NCI-H1694 (cell line): ENCODE data around the gene CD9.
A peak's percentile ranks its signal among the peaks of the same experiment; 100 is the strongest.
"Not testable (repeated sequence)": the region's sequence is repeated elsewhere in the genome, so short reads cannot be mapped to it uniquely, and the experiment has no call there.

ENCODE experiments used
- DNase-seq: peaks from one replicate; lab custom pipeline; 2025; lab: John Stamatoyannopoulos, UW

The CD9 gene

DNA sequence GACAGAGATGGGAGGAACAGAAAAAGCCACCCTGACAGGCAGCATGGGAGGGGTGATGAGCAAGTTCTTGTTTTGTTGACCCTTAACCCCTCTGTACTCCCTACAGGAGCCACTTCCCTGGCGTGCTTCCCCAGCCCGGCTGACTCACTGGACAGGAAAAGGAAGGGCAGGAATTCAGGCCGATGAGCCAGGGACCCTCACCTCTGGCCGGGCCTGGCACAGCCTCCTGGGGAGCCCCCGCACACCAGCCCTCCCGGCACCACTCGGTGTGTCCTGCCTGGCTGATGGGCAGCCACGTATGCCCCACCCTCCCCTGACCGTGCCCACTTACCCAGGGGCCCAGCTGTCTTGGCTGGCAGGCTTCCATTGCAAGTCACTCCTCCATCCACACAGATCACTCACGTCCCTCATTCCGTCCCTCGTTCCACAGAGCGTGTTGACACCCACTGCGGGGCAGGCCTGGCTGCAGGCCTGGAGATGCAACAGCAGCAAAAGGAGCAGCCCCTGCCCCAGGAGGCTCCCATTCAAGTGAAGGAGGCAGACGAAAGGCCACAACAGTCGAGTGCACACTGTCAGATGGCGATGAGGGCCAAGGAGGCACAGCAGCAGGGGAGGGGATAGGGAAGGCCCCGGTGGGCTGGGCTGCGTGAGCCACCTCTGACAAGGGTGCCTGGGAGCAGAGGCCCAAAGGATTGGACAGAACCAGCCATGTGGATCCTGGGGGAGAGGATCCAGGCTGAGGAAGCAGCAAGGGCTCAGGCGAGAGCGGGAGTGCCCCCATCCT is 19.7 kb upstream of the CD9 start:
- DNase-seq, result no peak

DNA sequence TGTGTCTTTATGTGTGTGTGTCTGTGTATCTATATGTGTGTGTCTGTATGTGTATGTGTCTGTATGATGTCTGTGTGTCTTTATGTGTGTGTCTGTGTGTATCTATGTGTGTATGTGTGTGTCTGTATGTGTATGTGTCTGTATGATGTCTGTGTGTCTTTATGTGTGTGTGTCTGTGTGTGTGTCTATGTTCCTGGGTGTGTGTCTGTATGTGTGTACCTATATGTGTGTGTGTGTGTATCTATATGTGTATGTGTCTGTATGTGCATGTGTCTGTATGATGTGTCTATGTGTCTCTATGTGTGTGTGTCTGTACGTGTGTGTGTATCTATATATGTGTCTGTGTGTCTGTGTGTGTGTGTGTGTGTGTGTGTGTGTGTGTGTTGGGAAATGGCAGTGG is 19.0 kb upstream of the CD9 start:
- DNase-seq, result no peak

GRCh38 chr12:6181583-6182278 is 18.5 kb upstream of the CD9 start:
- DNase-seq, result no peak

- peak; percentile 90 for DNase-seq
These were observed 17.8 kb upstream of the CD9 start for GRCh38 chr12:6182279-6182898.

- DNase-seq, result peak; percentile 59
These were observed 16.3 kb upstream of the CD9 start for GRCh38 chr12:6183689-6184428.

DNA sequence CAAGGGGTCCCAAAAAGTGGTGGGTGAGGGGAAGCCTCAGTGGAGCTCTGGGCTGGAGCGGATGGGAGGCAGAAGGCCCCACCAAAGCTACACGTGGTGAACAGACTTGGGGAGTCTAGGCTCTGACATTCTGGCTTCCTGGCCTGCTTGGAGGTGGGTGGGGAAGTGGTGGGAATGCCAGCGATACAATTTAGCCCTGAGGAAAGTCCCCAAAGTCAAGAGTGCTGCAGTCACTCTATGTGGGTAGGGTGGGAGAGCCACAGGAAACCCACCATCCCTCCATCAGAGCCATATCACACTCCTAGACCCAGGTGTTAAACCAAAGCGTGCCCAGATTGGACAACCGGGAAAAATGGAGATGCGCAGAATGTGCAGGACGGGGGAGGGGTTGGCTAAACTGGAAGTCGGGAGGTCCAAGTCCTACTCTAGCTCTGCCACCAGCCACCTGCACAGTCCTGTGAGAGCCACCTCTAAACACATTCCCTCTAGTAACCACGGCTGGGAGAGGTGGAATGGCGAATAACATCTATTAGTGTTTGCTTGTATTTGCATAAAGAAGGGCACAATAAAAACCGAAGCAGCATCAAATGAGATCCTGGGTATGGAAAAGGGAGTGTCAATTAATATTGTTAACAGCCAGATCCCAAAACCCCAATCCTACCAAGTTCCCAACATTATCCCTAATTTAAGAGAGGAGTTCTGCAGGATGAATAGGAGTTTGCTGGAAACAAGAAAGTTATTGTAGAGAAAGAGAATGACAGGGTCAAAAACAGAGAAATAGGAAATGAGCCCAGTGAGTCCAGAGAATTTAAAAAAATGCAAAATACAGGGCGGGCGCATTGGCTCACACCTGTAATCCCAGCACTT is 14.0 kb upstream of the CD9 start:
- no peak for DNase-seq

DNA sequence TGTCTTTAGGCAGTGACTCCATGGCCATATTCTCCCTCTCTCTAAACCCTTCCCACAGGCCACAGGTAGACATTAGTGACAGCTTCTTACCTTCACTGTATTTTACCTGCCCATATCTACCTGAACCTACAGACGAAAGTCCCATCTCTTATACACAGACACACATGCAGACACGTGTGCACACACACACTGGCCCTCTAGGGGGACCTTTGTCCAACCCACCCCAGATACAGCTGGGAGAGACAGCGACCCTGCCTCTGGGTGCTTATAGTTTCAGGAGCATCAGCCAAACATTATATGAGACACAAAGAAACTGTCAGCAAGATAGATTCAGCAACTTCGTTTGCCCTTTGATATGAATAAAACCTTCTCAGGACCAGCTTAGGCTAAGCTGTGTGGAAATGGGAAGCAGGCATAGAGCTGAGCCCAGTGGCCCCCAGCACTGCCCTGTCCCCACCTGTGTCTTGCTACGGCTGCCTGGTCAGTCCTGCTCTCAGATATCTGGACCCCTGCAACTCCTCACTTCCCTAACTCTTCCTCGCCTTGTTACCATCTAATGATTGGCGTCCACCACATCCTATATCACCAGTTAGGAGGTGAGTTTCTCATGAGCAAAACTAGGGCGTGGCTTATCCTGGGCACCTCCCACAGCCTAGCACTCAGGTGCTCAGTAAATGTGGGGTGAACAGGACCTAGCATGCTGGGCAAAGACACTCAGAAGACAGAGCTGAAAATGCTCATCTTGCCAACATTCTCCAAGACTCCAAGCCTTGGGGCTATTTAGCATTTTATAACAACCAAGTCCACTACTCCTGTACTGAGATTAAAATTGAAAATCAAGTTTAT is 12.0 kb upstream of the CD9 start:
- no peak for DNase-seq

DNA sequence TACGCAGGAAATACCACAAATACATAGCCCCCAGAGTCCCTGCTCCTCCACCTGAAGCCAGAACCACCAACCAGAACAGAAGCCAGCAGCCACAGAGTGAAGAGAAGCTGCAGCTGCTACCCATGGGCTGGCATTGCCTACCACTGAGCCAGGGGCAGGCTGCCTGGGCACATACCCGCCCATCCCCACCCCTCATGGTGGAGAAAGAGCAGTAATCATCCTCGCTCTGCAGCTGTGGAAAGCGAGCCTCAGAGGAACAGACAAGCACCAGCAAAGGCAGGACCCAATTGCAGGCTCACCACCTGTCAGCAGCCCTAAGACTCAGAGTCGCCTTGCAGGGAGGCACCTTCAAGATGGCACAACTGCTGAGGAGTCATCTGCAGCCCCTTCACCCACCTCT is 11.2 kb upstream of the CD9 start:
- DNase-seq, result no peak

GRCh38 chr12:6189952-6190598 is 10.1 kb upstream of the CD9 start:
- DNase-seq, result not testable (repeated sequence)

DNA sequence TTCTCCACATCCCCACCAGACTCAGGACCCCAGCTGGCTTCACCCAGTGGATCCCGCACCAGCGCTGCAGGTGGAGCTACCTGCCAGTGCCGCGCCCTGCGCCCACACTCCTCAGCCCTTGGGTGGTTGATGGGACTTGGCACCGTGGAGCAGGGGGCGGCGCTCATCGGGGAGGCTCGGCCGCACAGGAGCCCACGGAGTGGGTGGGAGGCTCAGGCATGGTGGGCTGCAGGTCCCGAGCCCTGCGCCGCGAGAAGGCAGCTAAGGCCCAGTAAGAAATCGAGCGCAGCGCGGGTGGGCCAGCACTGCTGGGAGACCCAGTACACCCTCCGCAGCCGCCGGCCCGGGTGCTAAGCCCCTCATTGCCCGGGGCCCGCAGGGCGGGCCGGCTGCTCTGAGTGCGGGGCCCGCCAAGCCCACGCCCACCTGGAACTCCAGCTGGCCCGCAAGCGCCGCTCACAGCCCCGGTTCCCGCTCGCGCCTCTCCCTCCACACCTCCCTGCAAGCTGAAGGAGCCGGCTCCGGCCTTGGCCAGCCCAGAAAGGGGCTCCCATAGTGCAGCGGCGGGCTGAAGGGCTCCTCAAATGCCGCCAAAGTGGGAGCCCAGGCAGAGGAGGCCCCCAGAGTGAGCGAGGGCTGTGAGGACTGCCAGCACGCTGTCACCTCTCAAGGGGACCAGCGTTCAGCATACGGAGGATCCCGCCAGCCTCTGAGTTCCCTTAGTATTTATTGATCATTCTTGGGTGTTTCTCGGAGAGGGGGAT is 9.3 kb upstream of the CD9 start:
- not testable (repeated sequence) for DNase-seq

GRCh38 chr12:6192604-6193380 is 7.4 kb upstream of the CD9 start:
- DNase-seq, result no peak

- no peak for DNase-seq
These were observed 6.1 kb upstream of the CD9 start for GRCh38 chr12:6193853-6194815.

DNA sequence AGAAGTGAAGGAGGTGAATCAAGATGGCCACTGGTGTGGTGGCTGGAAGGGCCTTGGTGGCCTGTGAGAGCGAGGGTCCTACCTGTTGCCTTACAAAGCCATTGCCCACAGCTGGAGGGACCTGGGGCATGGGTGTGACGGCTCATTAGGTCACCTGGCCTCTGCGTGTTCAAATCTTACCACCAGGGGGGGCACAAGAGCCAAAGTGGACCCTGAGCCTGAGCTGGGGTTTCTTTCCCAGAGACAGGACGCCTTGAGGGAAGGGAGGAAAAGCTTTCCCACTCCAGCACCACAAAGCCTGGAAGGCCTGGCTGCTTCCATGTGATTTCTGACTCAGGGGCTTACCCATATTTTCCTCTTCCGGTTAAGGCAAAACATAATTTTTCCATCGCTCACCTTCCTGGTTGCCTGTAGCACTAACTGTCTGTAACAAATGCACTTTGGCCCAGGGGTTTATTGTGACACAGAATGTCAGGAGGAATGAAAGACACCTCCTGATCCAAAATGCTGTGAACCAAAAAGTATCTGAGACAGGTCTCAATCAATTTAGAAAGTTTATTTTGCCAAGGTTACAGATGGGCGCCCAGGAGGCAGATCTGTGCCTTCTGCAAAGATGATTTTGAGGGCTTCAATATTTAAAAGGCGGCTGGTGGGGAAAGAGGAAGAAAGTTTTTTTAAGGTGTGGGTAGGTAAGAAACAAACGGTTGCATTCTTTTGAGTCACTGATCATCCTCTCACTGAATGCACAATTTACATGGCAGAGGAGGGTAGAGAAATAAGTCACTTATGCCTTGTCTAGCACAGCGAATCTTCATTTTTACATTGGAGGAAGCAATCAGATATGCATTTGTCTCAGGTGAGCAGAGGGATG is 4.3 kb upstream of the CD9 start:
- peak; percentile 90 for DNase-seq

DNA sequence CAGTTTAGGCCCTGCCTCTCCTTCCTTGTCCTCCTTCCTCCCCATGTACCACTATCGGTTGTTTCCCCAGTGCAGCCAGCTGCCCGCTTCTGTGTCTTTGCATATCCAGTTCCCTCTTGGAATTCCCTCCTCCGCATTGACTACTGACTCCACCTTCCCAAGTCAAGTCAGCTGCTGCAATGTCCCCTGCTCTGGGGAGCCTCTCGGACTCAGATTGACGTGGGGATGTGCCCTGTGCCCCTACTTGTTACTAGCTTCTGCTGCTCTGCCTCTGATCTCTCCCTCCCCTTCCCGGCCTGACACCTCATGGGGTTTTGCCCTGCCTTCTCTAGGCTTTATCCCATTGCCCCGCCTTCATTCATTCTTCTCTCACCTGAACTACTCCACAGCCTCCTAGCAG is 2.1 kb upstream of the CD9 start:
- no peak for DNase-seq

DNA sequence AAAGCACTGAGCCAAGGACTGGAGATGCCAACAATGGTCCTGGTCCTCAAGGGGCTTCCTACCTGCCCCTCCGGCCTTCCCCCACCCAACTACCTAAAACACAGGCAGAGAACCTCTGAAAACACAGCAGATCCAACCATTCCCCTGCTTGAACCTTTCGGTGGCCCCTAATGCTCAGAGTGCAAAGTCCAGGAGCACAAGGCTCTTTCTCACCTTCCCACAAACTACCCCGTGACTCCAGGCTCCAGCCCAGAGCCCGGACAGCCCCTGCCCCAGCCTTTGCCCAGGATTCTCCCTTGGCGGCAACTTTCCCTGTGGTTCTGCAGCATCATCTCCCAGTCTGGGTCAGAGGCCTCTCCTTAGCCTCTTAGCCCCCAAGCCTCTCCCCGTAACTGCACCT is 1.6 kb upstream of the CD9 start:
- DNase-seq, result no peak

GRCh38 chr12:6198985-6199530 is 1.1 kb upstream of the CD9 start:
- no peak for DNase-seq
